Measurements from ENCODE around the gene TMEM9.

DNA sequence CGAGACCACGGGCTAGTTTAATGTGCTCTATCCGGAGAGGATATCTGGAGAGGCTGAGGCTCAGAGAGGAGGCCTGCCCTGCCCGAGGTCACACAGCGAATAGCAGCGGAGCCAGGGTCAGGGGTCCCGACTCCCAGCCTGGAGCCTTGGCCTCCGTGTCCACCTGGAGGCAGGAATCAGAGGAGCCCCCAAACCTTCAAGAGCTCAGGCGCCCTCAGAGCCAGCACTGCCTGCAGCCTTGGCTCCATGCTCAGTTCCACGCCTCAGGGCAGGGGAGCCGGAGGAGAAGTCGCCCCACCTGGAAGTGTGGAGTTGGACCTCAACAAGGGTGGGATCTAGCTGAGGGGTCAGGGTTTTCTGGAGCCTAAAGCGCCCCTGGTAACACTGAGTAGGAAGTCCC lies 25.3 kb downstream of the TMEM9 start:
- TF ChIP-seq POLR2A (IDR thresholded peaks at IDR 0.05; ENCODE audit: low read length): no peak
- no peak for TF ChIP-seq GATA1 (IDR thresholded peaks at IDR 0.05; ENCODE audit: low read depth, low read length)
